Vagina (tissue), 2 donors: ENCODE measurements around the gene GRIN1. TPM values are rescaled to one million over a fixed set of nuclear protein-coding genes. Genes with fewer than 3 reads are reported as not detected.

ENCODE experiments used
- DNase-seq, 2 donors: peaks; one replicate each; pipeline ENCODE4 v3.0.0-alpha.2; 2017; ENCODE audit errors: extremely low spot score in 2 of 2
- H3K27ac ChIP-seq: fragments of 200-600 bp; sonication (generic); one replicate; pipeline ENCODE4 v1.5.1; 2019
- H3K27me3 ChIP-seq: fragments of 200-600 bp; sonication (generic); one replicate; pipeline ENCODE4 v1.5.1; 2019
- H3K36me3 ChIP-seq, 2 donors: fragments of 200-600 bp; sonication (generic); one replicate each; pipeline ENCODE4 v1.5.1; 2017 to 2019
- H3K4me1 ChIP-seq: fragments of 200-600 bp; sonication (generic); one replicate; pipeline ENCODE4 v1.5.1; 2019
- H3K4me3 ChIP-seq, 2 donors: fragments of 200-600 bp; sonication (generic); 1 replicate in 1 of 2; 2 replicates in 1 of 2; pipeline ENCODE4 v1.5.1; 2016 to 2019
- H3K9me3 ChIP-seq: fragments of 200-600 bp; sonication (generic); one replicate; pipeline ENCODE4 v1.5.1; 2019
- CTCF ChIP-seq, 3 experiments: fragments of 450-650 bp in 2 of 3; fragments of 200-600 bp in 1 of 3; sonication (generic) in 1 of 3; IDR thresholded peaks; one replicate each; pipeline ENCODE4 v1.5.1; 2017 to 2019; ENCODE audit warnings: antibody characterized with exemption in 3 of 3, mild to moderate bottlenecking in 2 of 3, moderate library complexity in 2 of 3
- POLR2A ChIP-seq, 2 donors: fragments of 450-650 bp; IDR thresholded peaks; one replicate each; pipeline ENCODE4 v1.6.1; 2017; ENCODE audit warnings: antibody characterized with exemption in 2 of 2, mild to moderate bottlenecking in 2 of 2, moderate library complexity in 2 of 2
- POLR2AphosphoS5 ChIP-seq, 2 donors: sonication (generic); formaldehyde crosslinking; IDR thresholded peaks; one replicate each; pipeline ENCODE4 v1.9.0; 2017; ENCODE audit warnings: antibody characterized with exemption in 2 of 2, mild to moderate bottlenecking in 2 of 2, low read depth in 1 of 2; ENCODE audit not compliant: insufficient read depth in 1 of 2
- intact Hi-C: fragments of 100-400 bp; cut with DNase I; formaldehyde crosslinking; loops from one replicate; pipeline ENCODE4 v1.15.1; 2023
- total RNA-seq: library from RNA; depleted of rRNA; stranded (reverse); fragments of >200 nt; gene quantifications from one replicate; pipeline ENCODE4 v1.2.3, GENCODE V29; 2016

The GRIN1 gene
- total RNA-seq, 1 donor from 2014 or later, result 0.74 TPM

- Histone ChIP-seq H3K36me3 (peaks cover 0 to 41% of the 10 kb centered on the region in 2 donors), H3K4me3 (no peak overlapping the region), H3K27me3 (no peaks in the 10 kb centered on the region), H3K4me1 (peaks cover 16% of the 10 kb centered on the region), H3K27ac (no peak overlapping the region), H3K9me3 (no peaks in the 10 kb centered on the region)
- no peak for DNase-seq
- intact Hi-C loops, result no loop called here
- TF ChIP-seq POLR2AphosphoS5 (IDR thresholded peaks at IDR 0.05; ENCODE audit: insufficient read depth in 1 of 2, low read depth in 1 of 2), result no peak
- TF ChIP-seq CTCF (IDR thresholded peaks at IDR 0.05), result no peak
- no peak for TF ChIP-seq POLR2A (IDR thresholded peaks at IDR 0.05)
Observed at GRCh38 chr9:137112564-137113384, 26.2 kb upstream of the GRIN1 start.

- no peak for DNase-seq
- intact Hi-C loops, result no loop called here
- H3K27me3 ChIP-seq, result no peaks in the 10 kb centered on the region
- H3K4me3 ChIP-seq, result peak overlapping the region; percentile 79 to 86
- H3K27ac ChIP-seq, result no peak overlapping the region
- no peaks in the 10 kb centered on the region for H3K9me3 ChIP-seq
- H3K4me1 ChIP-seq, result peaks cover 16% of the 10 kb centered on the region
- TF ChIP-seq POLR2A (IDR thresholded peaks at IDR 0.05), result no peak
- TF ChIP-seq POLR2AphosphoS5 (IDR thresholded peaks at IDR 0.05; ENCODE audit: insufficient read depth in 1 of 2, low read depth in 1 of 2), result no peak
- peaks cover 0 to 33% of the 10 kb centered on the region in 2 donors for H3K36me3 ChIP-seq
Observed at GRCh38 chr9:137113385-137114159, 25.4 kb upstream of the GRIN1 start.

- H3K27me3 ChIP-seq, result no peaks in the 10 kb centered on the region
- intact Hi-C loops, result no loop called here
- no peaks in the 10 kb centered on the region for H3K9me3 ChIP-seq
- H3K4me1 ChIP-seq, result peaks cover 16% of the 10 kb centered on the region
- peak overlapping the region; percentile 46 for H3K27ac ChIP-seq
- H3K36me3 ChIP-seq, result peaks cover 0 to 31% of the 10 kb centered on the region in 2 donors
- peak overlapping the region; percentile 79 to 86 for H3K4me3 ChIP-seq
- no peak for DNase-seq
- TF ChIP-seq CTCF (IDR thresholded peaks at IDR 0.05) (no peak), POLR2AphosphoS5 (IDR thresholded peaks at IDR 0.05; ENCODE audit: insufficient read depth in 1 of 2, low read depth in 1 of 2) (no peak), POLR2A (IDR thresholded peaks at IDR 0.05) (no peak)
Observed at GRCh38 chr9:137114220-137114612, 24.7 kb upstream of the GRIN1 start.

- peak in 1 of 2 donors; percentile 16 for TF ChIP-seq POLR2A (IDR thresholded peaks at IDR 0.05)
- TF ChIP-seq POLR2AphosphoS5 (IDR thresholded peaks at IDR 0.05; ENCODE audit: insufficient read depth in 1 of 2, low read depth in 1 of 2), result no peak
- Histone ChIP-seq H3K9me3 (no peaks in the 10 kb centered on the region), H3K4me3 (peak within 1 kb of the TSS; percentile 79 to 86), H3K4me1 (peaks cover 16% of the 10 kb centered on the region), H3K36me3 (peaks cover 0 to 29% of the 10 kb centered on the region in 2 donors), H3K27me3 (no peaks in the 10 kb centered on the region), H3K27ac (peak within 1 kb of the TSS; percentile 46)
- DNase-seq, result no peak
- intact Hi-C loops, result no loop called here
Observed at GRCh38 chr9:137114613-137115393, 24.2 kb upstream of the GRIN1 start, which contains the start of gene DPP7. Gene DPP7 (minus strand): TSS chr9:137114733. CDS start chr9:137114713, 20 bp downstream.

GRCh38 chr9:137115394-137116026 is 23.4 kb upstream of the GRIN1 start:
- H3K4me3 ChIP-seq, result peak overlapping the region; percentile 79 to 86
- TF ChIP-seq POLR2AphosphoS5 (IDR thresholded peaks at IDR 0.05; ENCODE audit: insufficient read depth in 1 of 2, low read depth in 1 of 2) (no peak), POLR2A (IDR thresholded peaks at IDR 0.05) (no peak), CTCF (IDR thresholded peaks at IDR 0.05) (no peak)
- intact Hi-C loops, result no loop called here

More at GRCh38 chr9:137115394-137116026, 23.4 kb upstream of the GRIN1 start:
- Histone ChIP-seq H3K27ac (no peak overlapping the region), H3K4me1 (peaks cover 16% of the 10 kb centered on the region), H3K36me3 (peaks cover 0 to 22% of the 10 kb centered on the region in 2 donors), H3K9me3 (no peaks in the 10 kb centered on the region), H3K27me3 (no peaks in the 10 kb centered on the region)
- no peak for DNase-seq
